A549 (cell line): Measurements from ENCODE around the gene OR2H1.

Source experiments
- CTCF ChIP-seq: fragments of >200 bp; sonication (Bioruptor Twin); formaldehyde crosslinking; IDR thresholded peaks from 3 replicates; pipeline ENCODE4 v1.5.1; 2016
- KDM1A ChIP-seq: fragments of 200-600 bp; sonication (generic); IDR thresholded peaks from 2 replicates; pipeline ENCODE4 v1.6.1; 2016; ENCODE audit warnings: low read depth, mild to moderate bottlenecking
- NPAS2 ChIP-seq: fragments of 250-450 bp; sonication (Bioruptor Pico); IDR thresholded peaks from 2 replicates; pipeline ENCODE4 v1.8.0; 2022; ENCODE audit warnings: mild to moderate bottlenecking, moderate library complexity, borderline replicate concordance

- TF ChIP-seq KDM1A (no peak), CTCF (no peak), NPAS2 (CRISPR knock-in tag) (no peak)
These were observed 30.7 kb downstream of the OR2H1 start, which contains the start of gene MAS1L for GRCh38 chr6:29487660-29488059.
